HepG2 (cell line): ENCODE data around the gene AMPD2.

ENCODE experiments used
- CTCF ChIP-seq: sonication (generic); formaldehyde crosslinking; IDR thresholded peaks from 2 replicates; pipeline ENCODE4 v1.5.0; 2020; ENCODE audit warnings: mild to moderate bottlenecking, missing genetic modification reagents, moderate library complexity
- EP300 ChIP-seq, 3 experiments: sonication (generic) in 1 of 3; formaldehyde crosslinking in 1 of 3; IDR thresholded peaks; 2 replicates each; pipeline versions ENCODE4 v1.5.1 to v1.6.1; 2011 to 2020; ENCODE audit warnings: low read depth in 2 of 3, low read length in 2 of 3, borderline replicate concordance in 1 of 3, improper control_type of control experiment in 1 of 3, mild to moderate bottlenecking in 1 of 3, missing genetic modification reagents in 1 of 3, moderate library complexity in 1 of 3
- PRDM15 ChIP-seq: sonication (generic); formaldehyde crosslinking; IDR thresholded peaks from 2 replicates; pipeline ENCODE4 v1.4.0; 2020; ENCODE audit warnings: missing genetic modification reagents
- RXRA ChIP-seq: sonication (generic); formaldehyde crosslinking; IDR thresholded peaks from 2 replicates; pipeline ENCODE4 v1.5.1; 2020; ENCODE audit warnings: missing genetic modification reagents
- SUZ12 ChIP-seq: fragments of 150-350 bp; IDR thresholded peaks from 2 replicates; pipeline ENCODE4 v1.6.1; 2014; ENCODE audit warnings: low read depth, low read length
- TCF7L2 ChIP-seq: IDR thresholded peaks from 2 replicates; pipeline ENCODE4 v1.6.1; 2011; ENCODE audit warnings: mild to moderate bottlenecking, low read depth, low read length, moderate library complexity
- ZBTB14 ChIP-seq: sonication (generic); formaldehyde crosslinking; IDR thresholded peaks from 2 replicates; pipeline ENCODE4 v1.4.0; 2020; ENCODE audit warnings: missing genetic modification reagents
- ZNF350 ChIP-seq: sonication (generic); formaldehyde crosslinking; IDR thresholded peaks from 2 replicates; pipeline ENCODE4 v1.4.0; 2020; ENCODE audit warnings: mild to moderate bottlenecking, low read depth, missing genetic modification reagents, borderline replicate concordance
- ZNF382 ChIP-seq: sonication (generic); formaldehyde crosslinking; IDR thresholded peaks from 2 replicates; pipeline ENCODE4 v1.5.0; 2020; ENCODE audit warnings: missing genetic modification reagents, mild to moderate bottlenecking, borderline replicate concordance
- ZNF788 ChIP-seq: sonication (generic); formaldehyde crosslinking; IDR thresholded peaks from 2 replicates; pipeline ENCODE4 v1.5.0; 2020; ENCODE audit warnings: mild to moderate bottlenecking, missing genetic modification reagents, borderline replicate concordance

- TF ChIP-seq ZNF788 (CRISPR knock-in tag) = no peak
- TF ChIP-seq ZNF350 (CRISPR knock-in tag) = no peak
- TF ChIP-seq CTCF (CRISPR knock-in tag) = no peak
- no peak for TF ChIP-seq SUZ12
- no peak for TF ChIP-seq ZNF382 (CRISPR knock-in tag)
- no peak for TF ChIP-seq PRDM15 (CRISPR knock-in tag)
- TF ChIP-seq EP300 (IDR thresholded peaks at IDR 0.05; ENCODE audit: low read depth in 2 of 2, low read length in 2 of 2) = no peak
- no peak for TF ChIP-seq EP300 (CRISPR knock-in tag; IDR thresholded peaks at IDR 0.05; ENCODE audit: borderline replicate concordance)
- no peak for TF ChIP-seq RXRA (CRISPR knock-in tag)
- TF ChIP-seq ZBTB14 = no peak
- TF ChIP-seq TCF7L2 = no peak
These were observed 4.8 kb downstream of the AMPD2 start for GRCh38 chr1:109624201-109625010.
